ENCODE results near the gene CHAC2. TPM values are rescaled to one million over a fixed set of nuclear protein-coding genes. Genes with fewer than 3 reads are reported as not detected.

Gene CHAC2
- total RNA-seq, 1 experiment from 2014 or later = 8.4 TPM

GRCh38 chr2:53752385-53752784 lies 15.2 kb upstream of the CHAC2 start (continued):
- no peak for TF ChIP-seq REST (IDR thresholded peaks at IDR 0.05; ENCODE audit: low read depth)
- TF ChIP-seq ZNF274 (IDR thresholded peaks at IDR 0.05; ENCODE audit: low read depth, low read length) = no peak
- TF ChIP-seq CBX3 (IDR thresholded peaks at IDR 0.05; ENCODE audit: low read depth) = no peak
- TF ChIP-seq EZH2 (IDR thresholded peaks at IDR 0.05) = no peak
- TF ChIP-seq SP1 (IDR thresholded peaks at IDR 0.05; ENCODE audit: low read depth) = no peak
- no peak for TF ChIP-seq JUND (IDR thresholded peaks at IDR 0.05)

- no peaks in the 10 kb centered on the region for H3K27me3 ChIP-seq (ENCODE audit: insufficient read depth, low read length)
- H3K9me2 ChIP-seq (ENCODE audit: insufficient read depth) = no peaks in the 10 kb centered on the region
- no peak overlapping the region for H2AFZ ChIP-seq (ENCODE audit: low read depth, low read length, poor library complexity, severe bottlenecking)
- POLR2A ChIA-PET = no interaction called here
- H3K4me3 ChIP-seq (replicated peaks in 1 of 2; ENCODE audit: low read depth in 1 of 2, low read length in 2 of 2) = no peak overlapping the region
- H3K27ac ChIP-seq (ENCODE audit: low read depth, low read length) = no peak overlapping the region
- H3K9me3 ChIP-seq (ENCODE audit: control insufficient read depth in 1 of 2, insufficient read depth in 1 of 2, low read depth in 1 of 2, low read length in 2 of 2) = no peaks in the 10 kb centered on the region
- peaks cover 0 to 13% of the 10 kb centered on the region in 2 experiments; a peak in 2 of 4 replicates for H3K4me1 ChIP-seq (ENCODE audit: control insufficient read depth in 1 of 2, insufficient read depth in 2 of 2, low read length in 2 of 2)
- H3K4me2 ChIP-seq (ENCODE audit: low read length) = no peak overlapping the region
- H3K79me2 ChIP-seq (ENCODE audit: insufficient read depth, low read length) = no peaks in the 10 kb centered on the region
- ATAC-seq = no peak
- no peak overlapping the region for H3K9ac ChIP-seq (ENCODE audit: low read length)
- H4K20me1 ChIP-seq (ENCODE audit: insufficient read depth) = no peaks in the 10 kb centered on the region
- RAD21 ChIA-PET (ENCODE audit: low non-redundant PET in 1 of 2, low total read pairs in 2 of 2, uncharacterized antibody in 2 of 2, unreplicated experiment in 2 of 2) = no interaction called here
- BruUV-seq (replicated peaks) = no TSS peak
- intact Hi-C loops (cut with micrococcal nuclease) = no loop called here
- CTCF ChIA-PET = no interaction called here
- DNase-seq (ENCODE audit: low read depth, low spot score) = no peak
- H3K36me3 ChIP-seq (ENCODE audit: control insufficient read depth in 1 of 2, insufficient read depth in 2 of 2, low read length in 2 of 2) = peaks cover 0 to 3% of the 10 kb centered on the region in 2 experiments; a peak in 1 of 4 replicates
- no peak for TF ChIP-seq CEBPB (IDR thresholded peaks at IDR 0.05; ENCODE audit: low read depth)
- TF ChIP-seq POLR2A (IDR thresholded peaks at IDR 0.05; ENCODE audit: borderline replicate concordance, extremely low read depth, insufficient read depth, insufficient read length) = no peak
- TF ChIP-seq SP1 (IDR thresholded peaks at IDR 0.05; ENCODE audit: low read depth) = no peak
- TF ChIP-seq CBX3 (IDR thresholded peaks at IDR 0.05; ENCODE audit: low read depth) = no peak
- no peak for TF ChIP-seq TCF7L2 (IDR thresholded peaks at IDR 0.05; ENCODE audit: borderline replicate concordance, extremely low read depth, insufficient read depth, insufficient read length)
- TF ChIP-seq YY1 (IDR thresholded peaks at IDR 0.05; ENCODE audit: extremely low read depth, insufficient replicate concordance, low read depth, low read length) = no peak
- no peak for TF ChIP-seq RAD21 (IDR thresholded peaks at IDR 0.05; ENCODE audit: low read depth)
- no peak for TF ChIP-seq SIN3A (IDR thresholded peaks at IDR 0.05; ENCODE audit: low read depth)
- TF ChIP-seq FOSL1 (IDR thresholded peaks at IDR 0.05; ENCODE audit: low read depth) = no peak
- TF ChIP-seq EZH2phosphoT487 (IDR thresholded peaks at IDR 0.05; ENCODE audit: borderline replicate concordance) = no peak
- no peak for TF ChIP-seq REST (IDR thresholded peaks at IDR 0.05; ENCODE audit: low read depth)
- no peak for TF ChIP-seq MAX (IDR thresholded peaks at IDR 0.05)
- no peak for TF ChIP-seq ZFX (IDR thresholded peaks at IDR 0.05)
- no peak for TF ChIP-seq ZBTB33 (IDR thresholded peaks at IDR 0.05; ENCODE audit: extremely low read depth, insufficient replicate concordance, low read length)
Observed at GRCh38 chr2:53753041-53753440, 14.6 kb upstream of the CHAC2 start.
